HG02973 (cell line): ENCODE data around the gene SLC27A2.
"Not testable (repeated sequence)": the region's sequence is repeated elsewhere in the genome, so short reads cannot be mapped to it uniquely, and the experiment has no call there.

ENCODE experiments used
- ATAC-seq: cut with Tn5 transposase; IDR thresholded peaks from one replicate; pipeline ENCODE4 v1.9.1; 2021; ENCODE audit warnings: moderate library complexity; ENCODE audit not compliant: unreplicated experiment

SLC27A2 gene

GRCh38 chr15:50162969-50163718 is 18.9 kb upstream of the SLC27A2 start:
- ATAC-seq = no peak

GRCh38 chr15:50163719-50164410 is 18.1 kb upstream of the SLC27A2 start:
- no peak for ATAC-seq

- no peak for ATAC-seq
These were observed 17.5 kb upstream of the SLC27A2 start for GRCh38 chr15:50164458-50164857.

GRCh38 chr15:50166216-50166615 is 15.8 kb upstream of the SLC27A2 start:
- no peak for ATAC-seq

GRCh38 chr15:50167110-50167509 is 14.9 kb upstream of the SLC27A2 start:
- no peak for ATAC-seq

DNA sequence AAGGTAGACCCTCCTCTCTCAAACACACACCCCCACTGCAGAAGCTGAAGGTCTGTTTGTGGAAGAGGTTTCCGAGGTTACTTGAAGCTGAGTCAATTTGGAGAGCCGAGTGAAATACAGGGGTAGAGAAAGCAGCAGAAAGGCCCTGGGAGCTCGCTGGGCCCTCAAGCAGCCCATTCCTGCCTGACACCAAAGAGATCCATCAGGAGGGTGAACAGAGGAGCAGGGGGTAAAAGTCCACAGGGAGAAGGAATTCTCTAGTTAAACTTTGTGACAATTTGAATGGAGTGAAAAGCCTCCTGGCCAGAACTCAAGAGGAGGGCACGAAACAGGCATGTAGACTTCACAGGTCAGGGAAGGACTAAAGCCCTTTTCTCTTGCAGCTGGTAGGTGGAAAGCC is 13.6 kb upstream of the SLC27A2 start:
- ATAC-seq = no peak

GRCh38 chr15:50168783-50169411 is 13.1 kb upstream of the SLC27A2 start:
- no peak for ATAC-seq

- ATAC-seq = not testable (repeated sequence)
These were observed 9.6 kb upstream of the SLC27A2 start for GRCh38 chr15:50172360-50172895.

DNA sequence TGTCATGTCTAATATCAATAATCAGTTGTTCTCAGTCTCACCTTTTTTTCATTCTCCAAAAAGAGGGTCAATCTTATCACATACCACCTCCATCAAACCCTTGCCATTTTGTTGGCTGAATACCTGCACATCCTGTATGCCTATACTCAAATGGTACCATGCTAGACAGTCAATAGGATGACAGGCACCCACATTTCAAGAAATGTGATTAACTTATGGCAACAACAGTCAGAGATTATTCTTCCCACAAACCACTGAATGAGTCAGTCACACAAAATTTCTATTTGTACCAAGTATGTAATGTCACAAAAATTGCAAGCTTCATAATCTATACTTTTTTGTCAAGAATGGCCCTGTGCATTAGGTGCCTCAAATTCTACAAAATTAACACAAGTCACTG is 5.1 kb upstream of the SLC27A2 start:
- ATAC-seq = no peak

GRCh38 chr15:50180091-50180490 is 1.9 kb upstream of the SLC27A2 start:
- no peak for ATAC-seq

DNA sequence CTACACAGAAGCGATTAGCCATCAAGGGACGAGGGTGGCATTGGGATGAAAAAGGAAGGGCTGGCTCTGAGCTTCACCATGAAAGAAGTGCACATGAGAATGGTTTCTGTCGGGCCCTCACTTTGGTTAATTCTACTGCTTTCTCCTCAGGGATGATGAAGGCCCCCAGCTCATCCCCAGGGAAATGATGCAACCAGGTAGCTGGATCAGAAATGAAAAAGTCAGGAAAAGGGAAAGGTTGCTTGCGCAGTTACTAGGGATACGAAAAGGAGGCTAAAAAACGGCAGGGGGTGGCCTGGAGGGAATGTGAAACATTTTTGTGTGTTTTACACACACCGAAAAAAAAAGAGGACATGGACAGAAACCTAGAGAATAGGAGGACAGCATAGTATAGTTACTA is 1.4 kb upstream of the SLC27A2 start:
- no peak for ATAC-seq

DNA sequence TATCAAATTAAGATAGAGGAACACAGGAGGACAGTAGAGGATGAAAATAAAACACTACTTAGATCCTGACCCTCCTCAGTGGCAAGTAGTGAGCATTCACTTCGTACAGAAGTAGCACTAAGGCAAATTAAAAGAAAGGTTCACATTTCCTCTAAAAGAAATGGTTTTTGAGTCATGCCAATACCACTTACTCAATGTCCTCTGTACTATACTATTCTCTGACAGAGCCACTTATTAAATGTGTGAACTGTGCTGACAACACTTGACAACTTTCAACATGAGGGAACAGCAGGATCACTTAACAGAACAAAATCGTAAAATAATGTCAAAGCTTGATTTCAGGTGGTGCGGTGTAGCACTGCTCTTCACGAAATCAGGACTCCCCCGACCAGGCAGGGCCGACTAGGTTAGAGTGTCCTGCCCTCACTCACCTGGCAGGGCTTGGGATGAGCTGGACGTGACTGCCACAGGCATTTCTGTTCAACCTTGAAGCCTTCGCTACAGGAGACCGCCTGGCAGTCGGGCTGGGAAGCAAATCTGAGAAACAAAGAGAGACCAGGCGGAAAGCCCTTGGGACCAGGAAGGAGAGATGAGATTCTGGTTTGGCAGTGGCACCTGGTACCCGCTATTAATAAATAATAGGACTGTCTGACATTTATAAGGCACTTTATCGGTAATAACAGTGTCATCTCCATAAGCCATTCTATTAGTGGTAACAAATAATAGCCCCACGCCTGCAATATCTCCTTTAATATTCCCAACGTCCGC is 611 bp upstream of the SLC27A2 start:
- ATAC-seq = no peak

- peak; percentile 40 for ATAC-seq
These were observed 420 bp downstream of the SLC27A2 start for GRCh38 chr15:50182219-50183013.

- ATAC-seq = no peak
These were observed 1.3 kb downstream of the SLC27A2 start for GRCh38 chr15:50183112-50183794.

- ATAC-seq = no peak
These were observed 3.0 kb downstream of the SLC27A2 start for GRCh38 chr15:50184863-50185504.

- no peak for ATAC-seq
These were observed 4.1 kb downstream of the SLC27A2 start for GRCh38 chr15:50186090-50186489.

GRCh38 chr15:50186752-50187151 is 4.8 kb downstream of the SLC27A2 start:
- no peak for ATAC-seq

DNA sequence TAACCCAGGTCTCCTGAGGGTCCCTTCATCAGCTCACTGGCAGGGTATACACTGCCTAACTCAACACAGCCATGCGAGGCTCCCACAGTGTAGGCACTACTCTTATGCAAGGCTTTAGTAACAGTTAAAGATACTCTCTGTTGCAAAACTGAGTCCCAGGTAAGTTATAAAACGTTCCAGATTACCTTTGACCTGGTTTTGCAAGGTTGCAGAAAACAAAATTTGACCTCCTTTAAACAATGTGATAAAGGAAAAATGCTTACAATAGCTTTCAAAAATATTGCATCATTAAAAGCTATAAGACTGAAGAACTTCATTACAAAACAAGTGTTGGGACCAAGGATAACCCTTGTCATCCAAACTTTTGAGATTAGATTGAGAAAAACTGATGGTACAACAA is 5.5 kb downstream of the SLC27A2 start:
- no peak for ATAC-seq

- ATAC-seq = no peak
These were observed 6.0 kb downstream of the SLC27A2 start for GRCh38 chr15:50187997-50188396.
